ENCODE results near the gene PPL. TPM values are rescaled to one million over a fixed set of nuclear protein-coding genes. Genes with fewer than 3 reads are reported as not detected.

Gene PPL
- total RNA-seq, 1 experiment from 2014 or later: 0.24 TPM

- DNase-seq (ENCODE audit: low read depth): no peak
Measured at GRCh38 chr16:4890686-4891085, 46.3 kb downstream of the PPL start.

GRCh38 chr16:4890026-4890425 is 46.9 kb downstream of the PPL start:
- no peak for DNase-seq (ENCODE audit: low read depth)

DNA sequence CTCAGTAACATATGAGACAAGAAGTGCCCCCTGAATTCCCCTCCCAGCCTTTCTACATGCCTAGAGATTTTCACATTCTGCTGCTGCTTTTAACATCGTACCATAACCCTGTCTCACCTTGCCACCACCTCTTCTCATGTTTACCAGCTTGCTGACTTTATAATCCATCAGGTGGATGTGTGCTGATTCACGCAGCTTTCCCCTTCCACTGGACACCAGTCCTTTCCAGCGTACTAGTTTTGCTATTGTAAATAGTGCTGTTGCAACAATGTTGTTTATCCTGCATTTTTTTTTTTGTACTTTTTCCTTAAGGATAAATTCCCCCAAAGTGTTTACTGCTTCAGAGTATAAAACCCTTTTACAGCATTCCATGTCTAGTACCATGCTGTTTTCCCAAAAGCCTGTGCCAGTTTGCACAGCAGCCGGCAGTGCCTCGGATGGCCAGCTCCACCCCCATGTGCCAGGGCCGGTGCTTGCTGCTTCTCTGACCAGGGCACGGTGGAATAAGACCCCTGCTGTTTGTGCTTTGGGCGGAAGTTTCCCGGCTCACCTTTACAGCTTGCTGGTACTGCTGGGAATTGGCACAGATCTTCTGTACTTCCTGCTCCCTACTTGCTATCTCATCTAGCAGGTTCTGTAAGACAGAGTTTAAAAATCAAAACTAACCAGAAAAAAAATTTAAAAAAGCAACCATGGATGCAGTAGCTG is 48.4 kb downstream of the PPL start:
- DNase-seq (ENCODE audit: low read depth): no peak

DNA sequence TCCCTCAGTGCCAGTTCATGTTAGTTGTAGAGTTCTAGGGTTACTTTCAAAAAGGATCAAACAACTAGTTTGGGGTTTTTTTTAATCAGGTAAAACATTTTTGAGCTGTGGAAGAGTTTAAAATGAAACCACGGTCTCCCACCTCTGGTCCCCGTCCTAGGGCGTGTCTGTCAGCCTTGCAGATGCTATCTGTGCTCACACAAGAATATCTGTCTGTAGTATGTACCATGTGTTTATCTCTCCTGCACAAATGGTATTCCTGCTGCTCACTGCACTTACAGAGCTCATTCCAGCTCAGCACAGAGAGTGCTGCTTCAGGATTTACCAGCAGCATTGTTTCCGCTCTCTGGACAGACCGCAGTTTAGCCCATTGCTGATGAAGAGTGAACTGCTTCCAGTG is 50.8 kb downstream of the PPL start:
- no peak for DNase-seq (ENCODE audit: low read depth)

GRCh38 chr16:4884972-4885874 is 51.7 kb downstream of the PPL start:
- DNase-seq (ENCODE audit: low read depth): no peak

GRCh38 chr16:4884209-4884608 is 52.7 kb downstream of the PPL start:
- no peak for DNase-seq (ENCODE audit: low read depth)

DNA sequence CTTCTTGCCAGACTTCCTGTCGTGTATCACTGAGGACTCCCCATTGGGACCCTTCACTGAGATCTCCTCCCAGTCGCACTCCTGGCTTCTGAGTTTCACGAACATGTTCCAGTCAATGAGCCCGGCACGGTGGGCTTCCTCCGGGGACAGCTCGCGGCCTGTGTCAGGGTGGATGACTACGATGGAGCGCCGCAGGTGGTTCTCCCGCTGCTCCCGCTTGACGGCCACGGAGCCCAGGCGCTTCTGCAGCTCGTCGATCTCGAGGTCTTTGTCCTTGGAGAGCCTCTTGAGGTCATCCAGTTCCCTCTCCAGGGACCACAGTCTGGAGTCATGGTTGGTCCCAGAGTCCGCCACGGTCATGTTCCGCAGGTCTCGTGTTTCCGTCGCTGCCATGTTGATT is 53.4 kb downstream of the PPL start:
- no peak for DNase-seq (ENCODE audit: low read depth)

DNA sequence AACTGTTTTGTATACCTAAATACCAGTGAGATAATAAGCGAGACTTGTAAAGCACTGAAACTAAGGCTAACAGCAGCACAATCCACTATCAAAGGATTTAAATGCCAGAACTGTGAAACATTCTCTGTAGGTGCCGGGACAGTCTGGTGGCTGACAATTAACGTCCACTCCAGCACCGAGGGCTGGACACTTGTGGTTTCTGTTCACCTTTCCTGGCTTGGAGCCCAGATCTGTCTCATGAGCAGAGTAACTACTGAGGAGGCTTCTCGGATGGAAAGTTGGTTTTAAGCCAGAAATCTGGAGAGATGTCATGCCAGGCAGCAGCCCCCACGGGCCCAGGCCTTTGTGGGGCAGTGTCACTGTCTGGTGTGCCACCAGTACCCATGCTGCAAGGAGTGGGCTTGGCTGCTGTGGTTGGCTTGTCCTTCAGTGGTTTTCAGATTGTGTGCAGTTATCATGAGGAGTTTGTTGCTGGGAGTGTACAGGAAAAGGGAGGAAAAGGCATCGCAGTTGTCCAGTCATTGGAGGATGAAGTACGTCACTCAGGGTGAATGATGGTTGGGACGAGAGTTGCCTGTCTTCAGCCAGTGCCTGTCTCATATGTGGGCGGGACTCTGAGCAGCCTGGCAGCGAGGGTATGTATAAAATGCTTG is 54.2 kb downstream of the PPL start:
- DNase-seq (ENCODE audit: low read depth): peak; percentile 91

DNA sequence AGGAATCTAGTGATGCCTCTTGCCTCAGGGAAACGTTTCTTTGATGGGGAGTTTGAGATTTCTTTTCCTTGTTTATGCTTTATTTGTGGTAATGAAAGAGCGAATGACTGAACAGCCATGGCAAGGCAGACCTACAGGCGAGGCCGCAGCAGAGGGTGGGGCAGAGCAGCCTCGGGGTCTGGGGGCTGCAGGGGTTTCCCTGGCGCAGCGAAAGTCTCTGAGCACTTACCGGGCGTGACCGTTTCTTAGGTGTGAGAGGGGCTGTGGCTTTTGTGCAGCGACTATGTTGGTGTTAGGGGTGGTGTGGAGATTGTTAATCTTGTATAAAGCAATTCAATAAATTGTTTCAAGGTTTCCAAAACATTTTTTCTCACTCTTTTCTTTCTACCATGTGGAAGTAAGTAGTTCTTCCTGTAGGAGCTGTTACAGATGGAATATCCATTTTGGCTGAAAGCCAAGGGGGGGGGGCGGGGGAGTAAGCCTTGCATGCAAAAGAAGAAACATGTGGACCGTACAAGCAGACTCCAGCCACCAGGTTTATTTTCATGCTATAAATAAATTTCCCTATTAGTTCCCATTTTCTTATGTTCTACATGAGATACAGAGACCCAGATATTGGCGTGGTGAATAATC is 54.8 kb downstream of the PPL start:
- DNase-seq (ENCODE audit: low read depth): no peak

GRCh38 chr16:4880006-4880580 is 56.9 kb downstream of the PPL start:
- DNase-seq (ENCODE audit: low read depth): no peak

DNA sequence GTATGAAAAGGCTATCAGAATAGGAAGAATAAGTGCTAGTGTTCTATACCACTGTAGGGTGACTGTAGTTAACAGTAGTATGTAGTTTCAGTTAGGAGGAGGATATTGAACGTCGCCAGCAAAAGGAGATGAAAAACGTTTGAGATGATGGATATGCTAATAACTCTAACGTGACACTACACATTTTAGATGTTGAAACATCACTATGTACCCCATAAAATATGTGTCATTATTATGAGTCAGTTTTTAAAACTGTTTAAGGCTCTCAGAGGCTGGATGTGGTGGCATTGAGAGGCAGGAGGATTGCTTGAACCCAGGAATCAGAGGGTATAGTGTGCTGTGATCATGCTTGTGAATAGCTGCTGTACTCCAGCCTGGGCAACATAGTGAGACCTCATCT is 57.9 kb downstream of the PPL start:
- no peak for DNase-seq (ENCODE audit: low read depth)

DNA sequence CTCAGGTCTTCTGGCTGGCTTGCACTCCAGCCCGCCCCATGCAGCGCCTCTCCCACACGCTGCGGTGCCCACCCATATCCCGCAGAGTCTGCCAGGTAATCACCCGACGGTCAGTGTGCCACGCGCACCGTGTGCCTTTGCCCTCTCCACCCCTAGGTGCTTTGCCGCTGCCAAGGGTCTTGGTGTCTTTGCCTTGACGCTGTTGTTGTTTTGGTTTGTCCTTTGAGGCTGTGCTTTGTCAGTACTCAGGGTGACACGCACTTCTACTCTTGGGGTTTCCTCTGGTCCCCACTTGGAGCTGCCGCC is 59.6 kb downstream of the PPL start:
- no peak for DNase-seq (ENCODE audit: low read depth)

DNA sequence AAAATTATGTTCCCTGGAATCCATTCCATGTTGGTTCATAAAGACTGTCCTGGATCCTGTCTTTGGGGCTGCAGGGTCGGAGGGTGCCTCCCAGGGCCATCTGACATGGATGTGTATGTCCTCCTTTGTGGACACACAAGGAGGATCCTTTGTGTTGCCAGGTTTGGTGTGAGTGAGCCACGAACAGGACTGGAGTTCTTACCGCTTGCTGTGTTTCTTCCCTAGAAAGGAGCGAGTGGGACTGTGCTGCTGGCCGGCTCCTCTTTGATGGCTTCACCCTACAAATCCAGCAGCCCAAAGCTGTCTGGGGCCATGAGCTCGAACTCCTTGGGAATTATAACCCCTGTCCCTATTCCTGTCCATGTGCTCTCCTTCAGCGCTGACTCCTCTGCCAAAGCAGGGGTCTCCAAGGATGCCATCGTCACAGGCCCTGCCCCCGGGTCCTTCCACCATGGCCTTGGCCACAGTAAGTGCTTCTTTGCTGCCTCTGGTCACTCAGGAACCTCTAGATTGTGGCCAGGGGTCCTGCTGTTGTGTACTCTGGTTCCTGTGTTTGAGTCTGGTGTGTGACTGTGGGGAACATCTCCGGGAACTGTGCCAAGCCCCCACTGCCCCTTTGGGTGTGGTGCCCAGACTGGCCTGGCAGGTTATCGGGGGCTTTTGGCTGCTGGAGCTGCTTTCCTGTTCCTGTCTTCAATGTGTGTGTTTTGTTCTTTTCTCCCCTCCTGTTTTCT is 60.1 kb downstream of the PPL start:
- no peak for DNase-seq (ENCODE audit: low read depth)

DNA sequence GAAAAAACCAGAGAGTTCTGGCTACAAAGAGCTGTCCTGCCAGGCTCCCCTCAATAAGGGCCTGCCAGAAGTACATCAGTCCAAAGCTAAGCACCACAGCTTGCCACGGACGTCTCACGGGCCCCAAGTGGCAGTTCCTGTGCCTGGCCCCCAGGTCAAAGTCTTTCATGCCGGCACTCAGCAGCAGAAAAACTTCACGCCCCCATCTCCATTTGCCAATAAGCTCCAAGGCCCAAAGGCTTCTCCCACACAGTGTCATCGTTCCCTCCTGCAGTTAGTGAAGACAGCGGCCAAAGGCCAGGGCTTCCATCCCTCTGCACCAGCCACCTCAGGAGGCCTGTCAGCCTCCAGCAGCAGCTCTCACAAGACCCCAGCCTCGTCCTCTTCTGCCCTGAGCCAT is 62.3 kb downstream of the PPL start:
- DNase-seq (ENCODE audit: low read depth): no peak

DNA sequence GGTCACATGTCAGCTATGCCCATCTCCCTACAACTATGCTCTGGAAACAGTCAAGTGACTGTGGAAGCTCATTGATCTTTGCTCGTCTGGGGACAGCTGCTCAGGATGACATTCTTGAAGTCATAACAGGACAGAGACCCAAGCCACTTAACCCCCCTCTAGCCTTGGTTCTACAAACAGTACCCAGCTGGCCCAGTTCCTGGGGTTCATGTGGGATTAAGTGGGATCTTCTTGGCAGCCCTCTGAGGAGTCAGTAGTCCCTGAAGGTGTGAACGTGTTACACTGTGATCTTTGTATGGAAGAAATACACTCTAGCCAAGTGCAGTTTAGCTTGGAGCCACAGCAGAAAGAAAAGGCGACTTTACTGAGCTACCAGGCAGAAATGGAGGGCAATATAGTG is 63.9 kb downstream of the PPL start:
- no peak for DNase-seq (ENCODE audit: low read depth)

GRCh38 chr16:4871071-4871470 is 65.9 kb downstream of the PPL start:
- no peak for DNase-seq (ENCODE audit: low read depth)

- no peak for DNase-seq (ENCODE audit: low read depth)
Measured at GRCh38 chr16:4870138-4870671, 66.7 kb downstream of the PPL start.

DNA sequence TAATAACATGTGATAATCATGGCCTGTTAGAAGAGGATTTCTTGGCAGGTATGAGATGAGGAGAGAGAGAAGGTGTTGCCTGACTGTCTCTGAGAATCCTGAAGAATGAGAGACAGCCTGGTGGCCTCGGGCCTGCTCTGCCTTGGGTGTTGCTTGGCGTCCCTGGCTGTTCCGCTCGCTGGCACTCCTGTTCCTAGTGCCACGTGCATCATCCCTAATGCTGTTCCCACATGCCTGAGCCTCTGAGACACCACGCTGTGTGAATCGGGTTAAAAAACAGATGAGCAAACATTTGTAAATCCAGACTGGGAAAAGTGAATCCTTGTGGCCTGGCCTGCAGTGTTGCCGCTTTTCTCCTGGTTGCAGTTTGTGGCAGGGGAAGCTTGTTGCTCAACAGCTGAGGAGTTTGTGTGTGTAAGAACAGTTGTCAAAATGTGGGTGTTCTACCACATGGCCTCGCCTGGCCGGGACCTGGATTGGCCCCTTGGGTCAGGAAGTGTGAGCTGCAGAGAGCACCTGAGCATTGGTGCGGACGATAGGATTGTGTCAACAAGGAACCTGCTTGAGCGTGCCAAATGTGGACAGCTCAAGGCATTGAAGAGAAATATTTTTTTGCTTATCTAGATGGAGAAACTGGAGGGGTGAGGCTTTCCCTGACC is 67.7 kb downstream of the PPL start:
- DNase-seq (ENCODE audit: low read depth): no peak

GRCh38 chr16:4868535-4868934 is 68.4 kb downstream of the PPL start:
- no peak for DNase-seq (ENCODE audit: low read depth)

- no peak for DNase-seq (ENCODE audit: low read depth)
Measured at GRCh38 chr16:4868026-4868425, 68.9 kb downstream of the PPL start.
